Stimulated activated memory B cell treated with anti-CD40 and anti-IgM and Interleukin-4, amounts not matched to agents 10 μg/mL and 1 μg/mL and 100 μg/mL, for 72 hours (primary cell): ENCODE data around the gene CD44.
"Not testable (repeated sequence)": the region's sequence is repeated elsewhere in the genome, so short reads cannot be mapped to it uniquely, and the experiment has no call there.

Experiments used
- ATAC-seq: fragments of 150-1000 bp; cut with Tn5 transposase; 2 replicates; pipeline ENCODE4 v1.10.0; 2021
- H3K27ac Mint-ChIP-seq: one replicate; pipeline ENCODE4 v1.8.0; 2022; ENCODE audit warnings: mild to moderate bottlenecking, mixed read lengths
- H3K27me3 Mint-ChIP-seq: one replicate; pipeline ENCODE4 v1.8.0; 2022; ENCODE audit warnings: mixed read lengths
- H3K36me3 Mint-ChIP-seq: one replicate; pipeline ENCODE4 v1.8.0; 2022; ENCODE audit warnings: mixed read lengths
- H3K4me1 Mint-ChIP-seq: one replicate; pipeline ENCODE4 v1.8.0; 2022; ENCODE audit warnings: mixed read lengths
- H3K4me3 Mint-ChIP-seq: one replicate; pipeline ENCODE4 v1.8.0; 2022; ENCODE audit warnings: mild to moderate bottlenecking, moderate library complexity, mixed read lengths
- H3K9me3 Mint-ChIP-seq: one replicate; pipeline ENCODE4 v1.8.0; 2022; ENCODE audit warnings: mixed read lengths

The CD44 gene

DNA sequence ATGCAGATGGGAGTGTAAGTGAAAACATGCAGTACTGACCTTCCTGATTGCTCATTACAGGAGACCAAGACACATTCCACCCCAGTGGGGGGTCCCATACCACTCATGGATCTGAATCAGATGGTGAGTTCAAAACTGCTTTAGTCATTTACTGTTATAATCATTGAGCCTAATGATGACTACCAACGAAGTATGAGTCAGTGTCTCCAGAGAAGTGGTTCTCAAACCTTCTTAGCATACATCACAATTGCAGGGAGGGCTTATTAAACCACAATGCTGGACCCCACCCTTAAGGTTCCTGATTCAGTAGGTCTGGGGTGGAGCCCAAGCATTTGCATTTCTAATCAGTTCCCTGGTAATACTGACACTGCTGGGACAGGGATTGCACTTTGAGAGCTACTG, 75.8 kb downstream of the CD44 start:
- H3K27ac Mint-ChIP-seq, result peak overlapping the region; percentile 73

DNA sequence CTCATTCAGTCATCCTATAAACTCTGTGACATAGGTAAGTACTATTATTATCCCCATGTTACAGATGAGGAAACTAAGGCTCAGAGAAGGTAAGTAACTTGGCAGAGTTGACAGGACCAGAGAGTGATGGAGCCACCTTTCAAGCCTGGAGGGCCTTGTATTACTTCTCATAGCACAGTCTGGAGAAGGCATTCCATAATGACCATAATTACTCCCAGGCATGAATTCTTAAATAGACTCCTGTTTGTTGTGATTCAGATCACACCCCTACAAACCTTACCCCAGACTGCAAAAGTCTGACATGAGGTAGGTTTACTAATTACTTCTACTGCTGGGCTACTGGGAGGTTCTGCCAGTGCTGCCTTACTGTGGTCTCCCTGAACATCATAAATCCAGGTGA, 77.0 kb downstream of the CD44 start:
- Mint-ChIP-seq H3K27me3 (no peaks in the 10 kb centered on the region), H3K4me1 (peaks cover 52% of the 10 kb centered on the region), H3K27ac (peak overlapping the region; percentile 92), H3K9me3 (no peaks in the 10 kb centered on the region), H3K36me3 (peaks cover 79% of the 10 kb centered on the region), H3K4me3 (no peak overlapping the region)
- ATAC-seq, result no peak

More for the DNA sequence above, 75.8 kb downstream of the CD44 start:
- Mint-ChIP-seq H3K9me3 (no peaks in the 10 kb centered on the region), H3K27me3 (no peaks in the 10 kb centered on the region), H3K4me3 (no peak overlapping the region), H3K4me1 (peaks cover 58% of the 10 kb centered on the region), H3K36me3 (peaks cover 83% of the 10 kb centered on the region)
- peak; percentile 78 for ATAC-seq

DNA sequence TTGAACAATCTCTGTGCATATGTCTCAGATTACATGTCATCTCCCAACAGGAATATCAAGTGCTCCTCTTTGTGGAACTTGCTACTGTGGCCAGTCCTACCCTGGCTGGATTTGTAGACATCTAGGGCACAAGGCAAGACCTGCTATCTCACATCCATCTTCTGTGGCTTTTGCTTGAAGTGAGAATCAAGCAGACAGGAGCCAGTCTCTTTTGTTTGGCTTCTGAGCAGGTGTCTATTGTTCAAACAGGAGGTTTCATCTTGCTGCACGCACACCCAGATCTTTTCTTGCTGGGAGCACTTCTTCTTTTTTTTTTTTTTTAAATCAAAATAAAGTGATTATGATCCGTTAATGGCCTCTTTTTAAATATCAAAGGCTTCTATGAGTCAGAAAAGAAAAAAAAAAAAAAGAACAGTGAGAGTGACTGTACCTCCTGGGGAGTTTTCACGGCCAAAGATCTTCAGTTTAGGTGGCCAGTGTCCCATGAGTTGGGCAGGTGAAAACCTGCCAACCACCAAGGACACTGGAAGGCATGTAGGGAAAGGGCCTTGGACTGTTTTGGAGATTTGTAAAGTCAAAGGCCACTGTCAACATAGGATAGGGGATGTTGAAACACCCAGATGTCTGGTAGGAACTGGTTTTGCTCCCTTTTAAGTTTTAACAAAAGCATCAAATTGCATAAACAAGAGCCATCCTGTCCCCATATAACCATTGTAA, 78.1 kb downstream of the CD44 start:
- Mint-ChIP-seq H3K4me1 (peaks cover 40% of the 10 kb centered on the region), H3K4me3 (no peak overlapping the region), H3K27me3 (no peaks in the 10 kb centered on the region), H3K27ac (peak overlapping the region; percentile 92), H3K9me3 (no peaks in the 10 kb centered on the region), H3K36me3 (peaks cover 79% of the 10 kb centered on the region)
- ATAC-seq, result peak; percentile 75

DNA sequence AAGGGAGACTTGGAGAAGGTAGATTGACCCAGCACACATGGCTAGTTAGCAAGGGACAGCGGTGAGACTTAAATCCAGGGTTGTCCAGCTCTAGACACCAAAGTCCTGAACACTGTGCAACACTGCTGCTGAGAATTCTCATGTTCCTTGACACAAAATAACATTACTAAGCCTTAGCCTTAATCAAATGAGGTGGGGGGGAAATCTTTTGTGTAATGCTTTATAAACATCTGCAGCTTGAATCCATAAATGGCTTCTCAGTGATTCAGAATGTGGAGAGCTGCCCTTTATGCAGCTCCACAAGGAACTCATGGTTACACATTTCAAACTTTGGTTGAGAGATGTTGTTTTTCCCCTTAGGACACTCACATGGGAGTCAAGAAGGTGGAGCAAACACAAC, 80.0 kb downstream of the CD44 start:
- ATAC-seq, result no peak
- Mint-ChIP-seq H3K9me3 (no peaks in the 10 kb centered on the region), H3K4me1 (peaks cover 25% of the 10 kb centered on the region), H3K36me3 (peaks cover 86% of the 10 kb centered on the region), H3K27ac (no peak overlapping the region), H3K4me3 (no peak overlapping the region), H3K27me3 (no peaks in the 10 kb centered on the region)

DNA sequence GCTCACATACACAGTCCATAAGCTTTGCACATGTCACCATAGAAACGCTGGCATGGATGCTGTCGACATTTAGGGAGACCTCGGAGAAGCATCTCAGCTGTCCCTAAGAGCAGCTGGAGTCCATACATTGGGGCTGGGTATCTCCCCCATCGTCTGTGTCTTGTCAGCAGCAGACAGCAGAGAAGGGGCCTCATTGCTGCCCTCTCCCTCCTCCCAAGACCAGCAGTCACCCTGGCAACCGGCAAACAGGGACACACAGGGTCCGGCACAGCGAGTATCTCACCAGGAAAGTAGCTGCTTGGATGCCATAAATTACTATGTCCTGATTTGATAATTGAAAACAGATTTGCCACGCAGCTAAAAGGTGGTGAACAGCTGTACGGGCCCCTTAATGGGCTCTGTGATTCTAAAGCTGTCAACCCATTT, 84.4 kb downstream of the CD44 start:
- Mint-ChIP-seq H3K4me1 (no peaks in the 10 kb centered on the region), H3K4me3 (no peak overlapping the region), H3K9me3 (no peaks in the 10 kb centered on the region), H3K36me3 (peaks cover 86% of the 10 kb centered on the region), H3K27me3 (no peaks in the 10 kb centered on the region), H3K27ac (no peak overlapping the region)
- ATAC-seq, result no peak

DNA sequence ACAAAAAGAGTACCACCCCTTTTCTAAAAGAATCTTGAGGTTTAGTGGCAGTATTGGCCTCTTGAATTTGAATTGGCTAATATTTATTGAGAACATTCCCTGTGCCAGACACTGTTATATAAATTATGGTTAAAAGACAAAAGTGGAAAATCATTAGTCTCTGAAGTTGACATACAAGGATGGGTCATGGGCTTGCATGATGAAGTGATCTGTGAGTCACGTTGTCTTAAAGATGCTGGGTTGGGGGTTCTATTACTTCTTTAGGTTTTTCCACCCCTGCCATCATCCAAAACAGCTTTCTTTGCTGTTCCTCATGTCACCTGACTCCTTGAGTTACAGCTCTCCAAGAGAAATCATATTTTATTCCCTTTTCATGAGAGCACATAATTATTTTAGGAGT, 85.0 kb downstream of the CD44 start:
- no peak overlapping the region for H3K27ac Mint-ChIP-seq
- H3K9me3 Mint-ChIP-seq, result no peaks in the 10 kb centered on the region
- no peaks in the 10 kb centered on the region for H3K27me3 Mint-ChIP-seq

DNA sequence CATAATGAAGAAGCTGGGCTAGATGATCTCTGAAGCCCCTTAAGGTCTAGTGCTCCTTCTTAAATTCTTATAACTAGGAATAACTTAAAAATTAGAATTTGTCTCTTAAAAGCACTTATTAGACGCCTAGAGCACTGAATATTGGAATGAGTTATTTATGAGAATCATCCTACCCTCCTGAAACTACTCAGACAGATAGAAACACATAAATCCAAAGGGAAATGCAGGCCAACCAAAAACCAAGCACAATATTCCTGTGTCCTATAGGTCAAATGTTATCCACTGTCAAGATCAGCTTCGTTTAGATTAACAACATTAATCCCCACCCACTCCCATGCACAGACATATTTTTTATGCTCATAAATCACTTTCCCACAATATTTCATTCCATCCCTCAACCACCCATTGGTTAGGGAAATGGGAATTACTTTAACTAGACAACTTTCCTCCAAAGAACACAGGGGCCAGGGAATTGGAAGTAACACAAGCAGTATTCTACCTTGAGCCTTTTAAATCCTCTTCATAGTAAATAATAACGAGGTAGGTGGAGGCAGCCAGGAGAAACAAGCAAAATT, 87.1 kb downstream of the CD44 start:
- Mint-ChIP-seq H3K27me3 (no peaks in the 10 kb centered on the region), H3K36me3 (peaks cover 91% of the 10 kb centered on the region), H3K27ac (no peak overlapping the region), H3K4me1 (no peaks in the 10 kb centered on the region), H3K4me3 (no peak overlapping the region), H3K9me3 (no peaks in the 10 kb centered on the region)
- ATAC-seq, result no peak

More for the DNA sequence above, 85.0 kb downstream of the CD44 start:
- no peak overlapping the region for H3K4me3 Mint-ChIP-seq
- H3K4me1 Mint-ChIP-seq, result no peaks in the 10 kb centered on the region
- no peak for ATAC-seq
- peaks cover 87% of the 10 kb centered on the region for H3K36me3 Mint-ChIP-seq

DNA sequence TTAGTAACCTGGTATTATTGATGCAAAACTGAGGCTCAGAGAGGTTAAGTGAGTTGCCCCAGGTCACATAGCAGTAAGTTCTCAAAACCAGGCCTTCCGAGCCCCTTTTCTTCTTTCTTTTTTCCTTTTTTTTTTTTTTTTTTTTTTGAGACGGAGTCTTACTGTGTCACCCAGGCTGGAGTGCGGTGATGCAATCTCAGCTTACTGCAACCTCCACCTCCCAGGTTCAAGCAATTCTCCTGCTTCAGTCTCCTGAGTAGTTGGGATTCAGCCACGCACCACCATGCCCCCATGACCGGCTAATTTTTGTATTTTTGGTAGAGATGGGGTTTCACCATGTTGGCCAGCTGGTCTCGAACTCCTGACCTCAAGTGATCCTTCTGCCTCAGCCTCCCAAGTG, 87.8 kb downstream of the CD44 start:
- not testable (repeated sequence) for H3K4me1 Mint-ChIP-seq, H3K4me3 Mint-ChIP-seq, H3K27ac Mint-ChIP-seq, ATAC-seq, H3K9me3 Mint-ChIP-seq, H3K27me3 Mint-ChIP-seq
- peaks cover 91% of the 10 kb centered on the region for H3K36me3 Mint-ChIP-seq

DNA sequence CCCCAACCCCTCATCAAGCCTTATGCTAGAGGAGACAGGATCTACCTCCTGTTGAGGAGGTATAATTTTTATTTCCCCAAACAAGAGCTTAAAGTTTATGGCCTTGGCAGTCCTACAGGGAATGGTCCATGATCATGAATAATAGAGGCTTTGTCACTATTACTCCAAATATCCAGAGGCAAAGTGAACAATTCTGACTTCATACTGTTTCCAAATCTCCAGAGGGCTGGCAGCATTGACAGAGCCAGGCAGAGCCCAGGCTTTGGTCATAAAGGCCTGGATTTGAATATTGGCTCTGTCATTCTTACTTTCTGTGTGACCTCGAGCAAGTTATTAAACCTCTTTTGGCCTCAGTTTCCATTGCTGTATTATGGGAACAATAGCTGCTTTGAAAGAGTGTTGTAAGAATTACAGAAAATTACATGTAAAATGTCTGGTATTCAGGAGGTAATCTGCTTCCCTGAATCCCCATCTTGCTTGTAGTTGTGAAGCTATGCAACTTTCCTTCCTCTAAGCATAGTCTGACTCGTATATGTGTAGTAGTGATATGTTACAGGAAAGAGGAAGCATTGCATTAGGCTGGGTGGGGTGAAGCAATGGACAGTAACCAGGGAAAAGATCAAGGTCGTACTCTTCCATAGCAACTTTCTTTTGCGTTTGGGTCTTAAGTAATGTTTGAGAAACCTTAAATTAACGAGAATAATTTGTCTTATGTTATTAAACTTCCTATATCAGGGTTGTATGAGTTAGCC, 88.8 kb downstream of the CD44 start:
- no peaks in the 10 kb centered on the region for H3K27me3 Mint-ChIP-seq
- no peaks in the 10 kb centered on the region for H3K9me3 Mint-ChIP-seq
- no peak for ATAC-seq
- peaks cover 94% of the 10 kb centered on the region for H3K36me3 Mint-ChIP-seq
- no peak overlapping the region for H3K27ac Mint-ChIP-seq
- no peaks in the 10 kb centered on the region for H3K4me1 Mint-ChIP-seq
- no peak overlapping the region for H3K4me3 Mint-ChIP-seq

DNA sequence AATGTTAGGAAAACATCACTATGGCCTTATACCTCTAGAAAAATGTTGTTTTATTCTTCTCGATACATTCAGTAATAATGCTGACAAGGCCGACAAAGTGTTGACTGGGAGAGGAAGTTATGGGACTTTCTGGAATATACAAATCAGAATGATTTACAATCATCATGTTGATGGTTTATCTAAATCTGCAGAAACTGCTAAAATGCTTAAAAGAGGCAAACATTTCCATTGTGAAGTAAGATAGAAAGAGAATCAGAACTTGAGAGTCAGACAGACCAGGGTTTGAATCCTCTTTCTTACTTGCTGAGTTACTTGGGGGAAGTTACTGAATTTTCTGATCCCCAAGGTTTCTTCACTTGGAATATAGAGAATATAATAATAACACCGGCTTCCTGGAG, 89.4 kb downstream of the CD44 start:
- peaks cover 4% of the 10 kb centered on the region for H3K4me1 Mint-ChIP-seq
- H3K36me3 Mint-ChIP-seq, result peaks cover 94% of the 10 kb centered on the region
- no peak overlapping the region for H3K27ac Mint-ChIP-seq
- no peaks in the 10 kb centered on the region for H3K27me3 Mint-ChIP-seq
- ATAC-seq, result no peak
- H3K4me3 Mint-ChIP-seq, result no peak overlapping the region
- peaks cover 2% of the 10 kb centered on the region for H3K9me3 Mint-ChIP-seq

DNA sequence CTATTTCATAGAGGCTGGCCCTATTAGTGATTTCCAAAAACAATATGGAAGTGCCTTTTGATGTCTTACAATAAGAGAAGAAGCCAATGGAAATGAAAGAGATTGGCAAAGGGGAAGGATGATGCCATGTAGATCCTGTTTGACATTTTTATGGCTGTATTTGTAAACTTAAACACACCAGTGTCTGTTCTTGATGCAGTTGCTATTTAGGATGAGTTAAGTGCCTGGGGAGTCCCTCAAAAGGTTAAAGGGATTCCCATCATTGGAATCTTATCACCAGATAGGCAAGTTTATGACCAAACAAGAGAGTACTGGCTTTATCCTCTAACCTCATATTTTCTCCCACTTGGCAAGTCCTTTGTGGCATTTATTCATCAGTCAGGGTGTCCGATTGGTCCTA, 91.4 kb downstream of the CD44 start:
- H3K4me3 Mint-ChIP-seq, result no peak overlapping the region
- H3K4me1 Mint-ChIP-seq, result peaks cover 17% of the 10 kb centered on the region
- H3K36me3 Mint-ChIP-seq, result peaks cover 85% of the 10 kb centered on the region
- H3K27me3 Mint-ChIP-seq, result no peaks in the 10 kb centered on the region
- ATAC-seq, result no peak
- H3K27ac Mint-ChIP-seq, result peak overlapping the region; percentile 11
- H3K9me3 Mint-ChIP-seq, result peaks cover 8% of the 10 kb centered on the region

DNA sequence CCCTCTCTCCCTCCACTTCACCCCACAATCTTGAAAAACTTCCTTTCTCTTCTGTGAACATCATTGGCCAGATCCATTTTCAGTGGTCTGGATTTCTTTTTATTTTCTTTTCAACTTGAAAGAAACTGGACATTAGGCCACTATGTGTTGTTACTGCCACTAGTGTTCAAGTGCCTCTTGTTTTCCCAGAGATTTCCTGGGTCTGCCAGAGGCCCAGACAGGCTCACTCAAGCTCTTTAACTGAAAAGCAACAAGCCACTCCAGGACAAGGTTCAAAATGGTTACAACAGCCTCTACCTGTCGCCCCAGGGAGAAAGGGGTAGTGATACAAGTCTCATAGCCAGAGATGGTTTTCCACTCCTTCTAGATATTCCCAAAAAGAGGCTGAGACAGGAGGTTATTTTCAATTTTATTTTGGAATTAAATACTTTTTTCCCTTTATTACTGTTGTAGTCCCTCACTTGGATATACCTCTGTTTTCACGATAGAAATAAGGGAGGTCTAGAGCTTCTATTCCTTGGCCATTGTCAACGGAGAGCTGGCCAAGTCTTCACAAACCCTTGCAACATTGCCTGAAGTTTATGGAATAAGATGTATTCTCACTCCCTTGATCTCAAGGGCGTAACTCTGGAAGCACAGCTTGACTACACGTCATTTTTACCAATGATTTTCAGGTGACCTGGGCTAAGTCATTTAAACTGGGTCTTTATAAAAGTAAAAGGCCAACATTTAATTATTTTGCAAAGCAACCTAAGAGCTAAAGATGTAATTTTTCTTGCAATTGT, 92.3 kb downstream of the CD44 start:
- Mint-ChIP-seq H3K4me1 (peaks cover 23% of the 10 kb centered on the region), H3K4me3 (no peak overlapping the region), H3K36me3 (peaks cover 78% of the 10 kb centered on the region), H3K27me3 (no peaks in the 10 kb centered on the region), H3K9me3 (peaks cover 8% of the 10 kb centered on the region), H3K27ac (no peak overlapping the region)
- no peak for ATAC-seq

DNA sequence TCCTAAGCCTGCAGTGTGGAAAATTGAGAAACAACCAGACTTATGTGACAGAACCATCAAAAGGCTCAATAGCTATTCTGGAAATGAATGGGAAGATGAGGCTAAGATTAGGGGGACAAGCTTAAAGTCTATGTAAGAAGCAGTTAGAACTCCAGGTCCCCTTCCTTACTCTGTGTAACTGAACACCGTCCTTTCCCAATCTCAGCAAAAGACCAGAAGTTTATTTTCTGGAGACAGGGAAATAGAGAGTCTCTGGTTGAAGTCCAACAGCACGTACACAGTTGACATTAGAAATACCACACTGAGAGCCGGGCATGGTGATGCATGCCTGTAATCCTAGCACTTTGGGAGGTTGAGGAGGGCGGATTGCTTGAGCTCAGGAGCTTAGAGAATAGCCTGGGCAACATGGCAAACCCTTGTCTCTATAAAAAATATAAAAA, 93.9 kb downstream of the CD44 start:
- Mint-ChIP-seq H3K36me3 (peaks cover 62% of the 10 kb centered on the region), H3K9me3 (peaks cover 8% of the 10 kb centered on the region), H3K27me3 (no peaks in the 10 kb centered on the region), H3K4me1 (peaks cover 34% of the 10 kb centered on the region), H3K27ac (peak overlapping the region; percentile 74), H3K4me3 (no peak overlapping the region)
- ATAC-seq, result no peak

DNA sequence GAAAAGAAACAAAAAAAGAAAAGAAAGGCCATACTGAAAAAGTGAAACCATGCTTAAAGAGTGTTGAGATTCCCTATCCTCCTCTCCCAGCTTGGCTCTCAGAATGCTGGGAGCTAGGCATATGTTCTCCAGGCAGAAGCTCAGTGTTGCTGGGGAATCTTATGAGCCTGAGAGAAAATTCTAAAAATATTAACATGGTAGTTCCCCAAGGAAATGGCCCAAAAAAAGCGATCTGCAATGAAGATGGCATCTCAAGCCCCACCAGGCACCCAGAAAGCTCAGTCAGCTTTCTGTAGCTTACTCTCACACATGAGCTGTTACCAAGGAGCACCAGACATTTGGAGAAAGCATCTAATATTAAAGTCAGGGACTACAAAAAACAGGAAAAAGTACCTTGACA, 94.5 kb downstream of the CD44 start:
- no peaks in the 10 kb centered on the region for H3K27me3 Mint-ChIP-seq
- H3K9me3 Mint-ChIP-seq, result peaks cover 8% of the 10 kb centered on the region
- ATAC-seq, result no peak
- H3K4me3 Mint-ChIP-seq, result no peak overlapping the region
- peaks cover 40% of the 10 kb centered on the region for H3K4me1 Mint-ChIP-seq
- peak overlapping the region; percentile 74 for H3K27ac Mint-ChIP-seq
- peaks cover 56% of the 10 kb centered on the region for H3K36me3 Mint-ChIP-seq
